ENCODE data around the gene NKRF.

The NKRF gene

GRCh38 chrX:119624417-119624816 is 18.2 kb upstream of the NKRF start:
- TF ChIP-seq FOXM1 (IDR thresholded peaks at IDR 0.05; ENCODE audit: borderline replicate concordance) (no peak), LEF1 (IDR thresholded peaks at IDR 0.05; ENCODE audit: borderline replicate concordance) (no peak), CTBP1 (IDR thresholded peaks at IDR 0.05; ENCODE audit: borderline replicate concordance) (no peak), L3MBTL2 (conservative IDR thresholded peaks at IDR 0.05) (no peak), NFRKB (IDR thresholded peaks at IDR 0.05) (no peak), BHLHE40 (IDR thresholded peaks at IDR 0.05; ENCODE audit: borderline replicate concordance) (no peak), ZNF384 (IDR thresholded peaks at IDR 0.05) (no peak), SUZ12 (IDR thresholded peaks at IDR 0.05) (no peak), FOXA1 (IDR thresholded peaks at IDR 0.05) (no peak), PKNOX1 (IDR thresholded peaks at IDR 0.05) (no peak), ELF4 (IDR thresholded peaks at IDR 0.05) (no peak), FOXK2 (IDR thresholded peaks at IDR 0.05) (no peak), HDGF (IDR thresholded peaks at IDR 0.05; ENCODE audit: borderline replicate concordance) (no peak), ARNT (IDR thresholded peaks at IDR 0.05) (no peak), TARDBP (IDR thresholded peaks at IDR 0.05) (no peak), SP1 (IDR thresholded peaks at IDR 0.05) (no peak)
- no peak for DNase-seq (ENCODE audit: extremely low spot score)
- ChIA-PET CTCF (interaction anchor here (1.0 kb wide), 1 partner anchor 14 kb away, joined by 4 read pairs; no protein-coding TSS in a partner anchor), POLR2A (interaction anchor here (0.5 kb wide), 1 partner anchor 20 kb away, joined by 3 read pairs; no protein-coding TSS in a partner anchor)

- DNase-seq (ENCODE audit: extremely low spot score), result no peak
- POLR2A ChIA-PET, result no interaction called here
- CTCF ChIA-PET, result no interaction called here
- peak; percentile 72 for TF ChIP-seq PKNOX1 (IDR thresholded peaks at IDR 0.05)
- no peak for TF ChIP-seq BHLHE40 (IDR thresholded peaks at IDR 0.05; ENCODE audit: borderline replicate concordance)
Measured at GRCh38 chrX:119622356-119623232, 16.4 kb upstream of the NKRF start.

- POLR2A ChIA-PET, result no interaction called here
- DNase-seq (ENCODE audit: extremely low spot score), result no peak
- CTCF ChIA-PET, result no interaction called here
- TF ChIP-seq L3MBTL2 (conservative IDR thresholded peaks at IDR 0.05) (no peak), FOXA1 (IDR thresholded peaks at IDR 0.05) (no peak), ARNT (IDR thresholded peaks at IDR 0.05) (no peak), TARDBP (IDR thresholded peaks at IDR 0.05) (no peak), FOXM1 (IDR thresholded peaks at IDR 0.05; ENCODE audit: borderline replicate concordance) (no peak), BHLHE40 (IDR thresholded peaks at IDR 0.05; ENCODE audit: borderline replicate concordance) (no peak), PKNOX1 (IDR thresholded peaks at IDR 0.05) (no peak), ZNF384 (IDR thresholded peaks at IDR 0.05) (no peak), HDGF (IDR thresholded peaks at IDR 0.05; ENCODE audit: borderline replicate concordance) (no peak), SUZ12 (IDR thresholded peaks at IDR 0.05) (no peak), CTBP1 (IDR thresholded peaks at IDR 0.05; ENCODE audit: borderline replicate concordance) (no peak), LEF1 (IDR thresholded peaks at IDR 0.05; ENCODE audit: borderline replicate concordance) (no peak), ELF4 (IDR thresholded peaks at IDR 0.05) (no peak), SP1 (IDR thresholded peaks at IDR 0.05) (no peak)
Measured at GRCh38 chrX:119618439-119618838, 12.2 kb upstream of the NKRF start.

- ChIA-PET POLR2A (interaction anchor here (0.8 to 2.0 kb wide), 2 partner anchors 12 kb away, joined by 3 to 6 read pairs; no protein-coding TSS in a partner anchor), CTCF (no interaction called here)
- no peak for DNase-seq (ENCODE audit: extremely low spot score)
- TF ChIP-seq FOXM1 (IDR thresholded peaks at IDR 0.05; ENCODE audit: borderline replicate concordance), result no peak
- no peak for TF ChIP-seq BHLHE40 (IDR thresholded peaks at IDR 0.05; ENCODE audit: borderline replicate concordance)
- no peak for TF ChIP-seq CTBP1 (IDR thresholded peaks at IDR 0.05; ENCODE audit: borderline replicate concordance)
Measured at GRCh38 chrX:119617517-119618164, 11.4 kb upstream of the NKRF start.

GRCh38 chrX:119614776-119615175 is 8.6 kb upstream of the NKRF start:
- CTCF ChIA-PET, result interaction anchor here (2.6 kb wide), 1 partner anchor 114 kb away, joined by 12 read pairs; no protein-coding TSS in a partner anchor

GRCh38 chrX:119607018-119607389 is 780 bp upstream of the NKRF start:
- DNase-seq (ENCODE audit: extremely low spot score), result no peak
- ChIA-PET POLR2A (interaction anchor here (1.0 to 1.7 kb wide), 3 partner anchors 18 to 185 kb away, joined by 3 to 9 read pairs (median 3); partner anchors contain the start of gene RPL39), CTCF (no interaction called here)
- peak; percentile 41; the same call in 1 of the 2 replicates for TF ChIP-seq PKNOX1 (IDR thresholded peaks at IDR 0.05)
- no peak for TF ChIP-seq ARNT (IDR thresholded peaks at IDR 0.05)

More at GRCh38 chrX:119614776-119615175, 8.6 kb upstream of the NKRF start:
- POLR2A ChIA-PET, result no interaction called here
- TF ChIP-seq TARDBP (IDR thresholded peaks at IDR 0.05) (no peak), HDGF (IDR thresholded peaks at IDR 0.05; ENCODE audit: borderline replicate concordance) (no peak), NFRKB (IDR thresholded peaks at IDR 0.05) (no peak), LEF1 (IDR thresholded peaks at IDR 0.05; ENCODE audit: borderline replicate concordance) (no peak), ARNT (IDR thresholded peaks at IDR 0.05) (no peak), ZNF384 (IDR thresholded peaks at IDR 0.05) (no peak)
- no peak for DNase-seq (ENCODE audit: extremely low spot score)

All from HEK293T (cell line).